Breast epithelium (tissue), 3 donors: ENCODE data around the gene POLN.

ENCODE experiments used
- POLR2AphosphoS5 ChIP-seq, 3 donors: sonication (generic); formaldehyde crosslinking; IDR thresholded peaks; one replicate each; pipeline ENCODE4 v1.6.1; 2017; ENCODE audit warnings: antibody characterized with exemption in 3 of 3
- TF ChIP-seq, protein P1 (sequence below), 3 donors: fragments of 450-650 bp; IDR thresholded peaks; one replicate each; pipeline ENCODE4 v1.5.1; 2016 to 2017; ENCODE audit warnings: antibody characterized with exemption in 3 of 3, mild to moderate bottlenecking in 3 of 3, moderate library complexity in 3 of 3

DNA sequence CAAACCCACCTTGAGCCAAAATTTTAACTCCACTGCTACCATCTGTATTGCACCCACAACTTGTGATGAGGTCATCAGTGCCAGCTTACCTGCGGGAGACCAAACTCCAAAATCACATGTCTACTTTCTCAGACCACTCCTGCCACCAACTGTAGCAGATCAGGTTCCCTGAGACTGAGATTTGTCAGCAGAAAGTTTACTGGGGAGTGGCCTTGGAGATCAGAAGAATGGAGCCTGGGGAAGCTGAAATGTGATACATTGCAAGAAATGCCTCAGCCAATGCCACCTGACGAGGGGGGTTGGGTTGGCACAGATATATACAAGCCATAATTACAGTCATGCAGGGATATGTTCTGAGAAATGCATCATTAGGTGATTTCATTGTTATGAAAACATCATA lies 19.1 kb downstream of the POLN start:
- TF ChIP-seq, protein P1, sequence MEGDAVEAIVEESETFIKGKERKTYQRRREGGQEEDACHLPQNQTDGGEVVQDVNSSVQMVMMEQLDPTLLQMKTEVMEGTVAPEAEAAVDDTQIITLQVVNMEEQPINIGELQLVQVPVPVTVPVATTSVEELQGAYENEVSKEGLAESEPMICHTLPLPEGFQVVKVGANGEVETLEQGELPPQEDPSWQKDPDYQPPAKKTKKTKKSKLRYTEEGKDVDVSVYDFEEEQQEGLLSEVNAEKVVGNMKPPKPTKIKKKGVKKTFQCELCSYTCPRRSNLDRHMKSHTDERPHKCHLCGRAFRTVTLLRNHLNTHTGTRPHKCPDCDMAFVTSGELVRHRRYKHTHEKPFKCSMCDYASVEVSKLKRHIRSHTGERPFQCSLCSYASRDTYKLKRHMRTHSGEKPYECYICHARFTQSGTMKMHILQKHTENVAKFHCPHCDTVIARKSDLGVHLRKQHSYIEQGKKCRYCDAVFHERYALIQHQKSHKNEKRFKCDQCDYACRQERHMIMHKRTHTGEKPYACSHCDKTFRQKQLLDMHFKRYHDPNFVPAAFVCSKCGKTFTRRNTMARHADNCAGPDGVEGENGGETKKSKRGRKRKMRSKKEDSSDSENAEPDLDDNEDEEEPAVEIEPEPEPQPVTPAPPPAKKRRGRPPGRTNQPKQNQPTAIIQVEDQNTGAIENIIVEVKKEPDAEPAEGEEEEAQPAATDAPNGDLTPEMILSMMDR (IDR thresholded peaks at IDR 0.05): no peak
- no peak for TF ChIP-seq POLR2AphosphoS5 (IDR thresholded peaks at IDR 0.05)
